Activated naive CD8-positive, alpha-beta T cell treated with anti-CD3 and anti-CD28 coated beads for 36 hours (primary cell): ENCODE results near the gene EMC8. TPM values are rescaled to one million over a fixed set of nuclear protein-coding genes. Genes with fewer than 3 reads are reported as not detected.
"Not testable (repeated sequence)": the region's sequence is repeated elsewhere in the genome, so short reads cannot be mapped to it uniquely, and the experiment has no call there.

Source experiments
- DNase-seq: peaks from one replicate; pipeline ENCODE4 v3.0.0; 2021
- H3K27ac Mint-ChIP-seq: one replicate; pipeline ENCODE4 v1.8.0; 2022; ENCODE audit warnings: mild to moderate bottlenecking, moderate library complexity, mixed read lengths
- H3K27me3 Mint-ChIP-seq: one replicate; pipeline ENCODE4 v1.8.0; 2022; ENCODE audit warnings: mild to moderate bottlenecking, mixed read lengths
- H3K36me3 Mint-ChIP-seq: one replicate; pipeline ENCODE4 v1.8.0; 2021; ENCODE audit warnings: mild to moderate bottlenecking, mixed read lengths
- H3K4me1 Mint-ChIP-seq: one replicate; pipeline ENCODE4 v1.8.0; 2021; ENCODE audit warnings: mixed read lengths
- H3K4me3 Mint-ChIP-seq: one replicate; pipeline ENCODE4 v1.8.0; 2022; ENCODE audit warnings: mild to moderate bottlenecking, moderate library complexity, mixed read lengths
- H3K9me3 Mint-ChIP-seq: one replicate; pipeline ENCODE4 v1.8.0; 2022; ENCODE audit warnings: mixed read lengths
- total RNA-seq, 2 experiments: library from RNA; stranded (reverse); gene quantifications; one replicate each; pipeline ENCODE4 v1.2.3, GENCODE V29; 2021

The EMC8 gene
- total RNA-seq, 2 experiments from 2014 or later = 49.4 to 51.0 TPM

- Mint-ChIP-seq H3K36me3 (no peaks in the 10 kb centered on the region), H3K27ac (no peak overlapping the region), H3K27me3 (peaks cover 19% of the 10 kb centered on the region), H3K4me1 (no peaks in the 10 kb centered on the region), H3K4me3 (no peak overlapping the region), H3K9me3 (no peaks in the 10 kb centered on the region)
- no peak for DNase-seq
These were observed 39.7 kb upstream of the EMC8 start for GRCh38 chr16:85838876-85839585.

- H3K27me3 Mint-ChIP-seq = peaks cover 25% of the 10 kb centered on the region
- H3K36me3 Mint-ChIP-seq = no peaks in the 10 kb centered on the region
- H3K4me3 Mint-ChIP-seq = no peak overlapping the region
- no peaks in the 10 kb centered on the region for H3K4me1 Mint-ChIP-seq
- no peak for DNase-seq
- H3K27ac Mint-ChIP-seq = no peak overlapping the region
- peaks cover 2% of the 10 kb centered on the region for H3K9me3 Mint-ChIP-seq
These were observed 39.0 kb upstream of the EMC8 start for GRCh38 chr16:85838381-85838780.

- DNase-seq, H3K36me3 Mint-ChIP-seq, H3K4me3 Mint-ChIP-seq, H3K4me1 Mint-ChIP-seq, H3K9me3 Mint-ChIP-seq, H3K27ac Mint-ChIP-seq: not testable (repeated sequence)
- peaks cover 32% of the 10 kb centered on the region for H3K27me3 Mint-ChIP-seq
These were observed 38.3 kb upstream of the EMC8 start for GRCh38 chr16:85837654-85838053.

- Mint-ChIP-seq H3K36me3 (no peaks in the 10 kb centered on the region), H3K27ac (no peak overlapping the region), H3K9me3 (peaks cover 2% of the 10 kb centered on the region), H3K4me1 (no peaks in the 10 kb centered on the region), H3K4me3 (no peak overlapping the region), H3K27me3 (peaks cover 39% of the 10 kb centered on the region)
- no peak for DNase-seq
These were observed 37.6 kb upstream of the EMC8 start for GRCh38 chr16:85836706-85837582.

- Mint-ChIP-seq H3K4me1 (no peaks in the 10 kb centered on the region), H3K9me3 (peaks cover 2% of the 10 kb centered on the region), H3K36me3 (no peaks in the 10 kb centered on the region), H3K27me3 (peaks cover 47% of the 10 kb centered on the region), H3K27ac (no peak overlapping the region), H3K4me3 (no peak overlapping the region)
- DNase-seq = no peak
These were observed 36.8 kb upstream of the EMC8 start for GRCh38 chr16:85835956-85836705.

GRCh38 chr16:85835227-85835751 is 35.9 kb upstream of the EMC8 start:
- DNase-seq = no peak
- Mint-ChIP-seq H3K27ac (no peak overlapping the region), H3K36me3 (no peaks in the 10 kb centered on the region), H3K4me3 (no peak overlapping the region), H3K9me3 (peaks cover 2% of the 10 kb centered on the region), H3K27me3 (peaks cover 56% of the 10 kb centered on the region), H3K4me1 (peaks cover 2% of the 10 kb centered on the region)

GRCh38 chr16:85834741-85835140 is 35.4 kb upstream of the EMC8 start:
- peaks cover 2% of the 10 kb centered on the region for H3K4me1 Mint-ChIP-seq
- no peaks in the 10 kb centered on the region for H3K36me3 Mint-ChIP-seq
- no peak overlapping the region for H3K4me3 Mint-ChIP-seq
- H3K27ac Mint-ChIP-seq = no peak overlapping the region
- H3K27me3 Mint-ChIP-seq = peaks cover 61% of the 10 kb centered on the region
- H3K9me3 Mint-ChIP-seq = peaks cover 2% of the 10 kb centered on the region
- no peak for DNase-seq

GRCh38 chr16:85833219-85833920 is 34.0 kb upstream of the EMC8 start:
- Mint-ChIP-seq H3K27ac (no peak overlapping the region), H3K4me3 (no peak overlapping the region), H3K27me3 (peaks cover 66% of the 10 kb centered on the region), H3K4me1 (peaks cover 11% of the 10 kb centered on the region), H3K36me3 (no peaks in the 10 kb centered on the region), H3K9me3 (peaks cover 6% of the 10 kb centered on the region)
- DNase-seq = no peak

GRCh38 chr16:85832570-85833218 is 33.4 kb upstream of the EMC8 start:
- peaks cover 64% of the 10 kb centered on the region for H3K27me3 Mint-ChIP-seq
- H3K27ac Mint-ChIP-seq = peak overlapping the region; percentile 0
- DNase-seq = no peak

GRCh38 chr16:85830821-85831220 is 31.5 kb upstream of the EMC8 start:
- peaks cover 11% of the 10 kb centered on the region for H3K4me1 Mint-ChIP-seq
- no peak for DNase-seq
- H3K36me3 Mint-ChIP-seq = no peaks in the 10 kb centered on the region
- peaks cover 6% of the 10 kb centered on the region for H3K9me3 Mint-ChIP-seq
- H3K4me3 Mint-ChIP-seq = no peak overlapping the region
- H3K27ac Mint-ChIP-seq = no peak overlapping the region
- peaks cover 59% of the 10 kb centered on the region for H3K27me3 Mint-ChIP-seq

More at GRCh38 chr16:85832570-85833218, 33.4 kb upstream of the EMC8 start:
- Mint-ChIP-seq H3K4me1 (peaks cover 11% of the 10 kb centered on the region), H3K4me3 (no peak overlapping the region), H3K9me3 (peaks cover 6% of the 10 kb centered on the region), H3K36me3 (no peaks in the 10 kb centered on the region)

- peak overlapping the region; percentile 34 for H3K4me3 Mint-ChIP-seq
- H3K27ac Mint-ChIP-seq = no peak overlapping the region
- peaks cover 54% of the 10 kb centered on the region for H3K27me3 Mint-ChIP-seq
- H3K9me3 Mint-ChIP-seq = peaks cover 6% of the 10 kb centered on the region
- H3K36me3 Mint-ChIP-seq = no peaks in the 10 kb centered on the region
- DNase-seq = no peak
- H3K4me1 Mint-ChIP-seq = peaks cover 11% of the 10 kb centered on the region
These were observed 30.6 kb upstream of the EMC8 start for GRCh38 chr16:85829751-85830445.

GRCh38 chr16:85829171-85829719 is 29.9 kb upstream of the EMC8 start:
- H3K4me1 Mint-ChIP-seq = peaks cover 11% of the 10 kb centered on the region
- no peaks in the 10 kb centered on the region for H3K36me3 Mint-ChIP-seq
- H3K27me3 Mint-ChIP-seq = peaks cover 54% of the 10 kb centered on the region
- H3K27ac Mint-ChIP-seq = peak overlapping the region; percentile 37
- H3K4me3 Mint-ChIP-seq = no peak overlapping the region
- H3K9me3 Mint-ChIP-seq = peaks cover 6% of the 10 kb centered on the region
- DNase-seq = no peak

- Mint-ChIP-seq H3K4me3 (no peak overlapping the region), H3K9me3 (peaks cover 4% of the 10 kb centered on the region), H3K4me1 (peaks cover 11% of the 10 kb centered on the region), H3K27ac (no peak overlapping the region), H3K36me3 (no peaks in the 10 kb centered on the region), H3K27me3 (peaks cover 47% of the 10 kb centered on the region)
- no peak for DNase-seq
These were observed 28.8 kb upstream of the EMC8 start for GRCh38 chr16:85828166-85828565.
